ENCODE results near the gene LARGE2. TPM values are rescaled to one million over a fixed set of nuclear protein-coding genes. Genes with fewer than 3 reads are reported as not detected.

Gene LARGE2
- total RNA-seq, 1 experiment from 2014 or later: 18.4 TPM

DNA sequence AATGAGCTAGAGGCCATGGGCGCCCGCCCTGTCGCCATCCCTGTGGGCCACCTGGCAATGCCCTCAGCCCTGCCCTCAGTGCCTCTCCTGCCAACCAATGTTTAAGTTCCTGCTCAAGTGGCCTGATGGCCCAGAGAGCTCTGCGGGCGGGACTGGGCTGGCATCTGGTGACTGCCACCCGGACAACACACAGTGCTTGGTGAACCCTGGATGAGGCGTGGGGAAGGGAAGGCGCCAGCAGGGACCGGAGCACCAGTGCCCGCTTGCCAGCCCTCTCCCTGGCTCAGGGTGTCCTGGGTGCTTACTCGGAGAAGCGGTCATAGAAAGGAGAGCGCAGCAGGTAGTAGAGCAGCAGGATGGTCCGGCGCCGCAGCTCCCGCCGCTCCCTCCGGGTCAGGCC, 8.9 kb upstream of the LARGE2 start:
- Histone ChIP-seq H2AFZ (ENCODE audit: low read length) (no peak overlapping the region), H3K4me1 (ENCODE audit: insufficient read depth, low read length) (peaks cover 3% of the 10 kb centered on the region; the same call in 1 of the 2 replicates), H3K27ac (ENCODE audit: low read length) (no peak overlapping the region), H3F3A (ENCODE audit: low read length, unreplicated experiment) (no peaks in the 10 kb centered on the region), H3K36me3 (ENCODE audit: low read depth, low read length) (no peaks in the 10 kb centered on the region; the same call in 1 of the 2 replicates), H3K27me3 (ENCODE audit: low read length) (no peaks in the 10 kb centered on the region), H3K79me2 (ENCODE audit: low read length) (peaks cover 14% of the 10 kb centered on the region), H3K9me3 (ENCODE audit: low read length) (no peaks in the 10 kb centered on the region), H4K20me1 (ENCODE audit: low read length) (no peaks in the 10 kb centered on the region), H3K4me2 (ENCODE audit: low read length) (no peak overlapping the region), H3K9me2 (replicated peaks; ENCODE audit: low read length) (no peaks in the 10 kb centered on the region), H3K4me3 (ENCODE audit: low read length) (no peak overlapping the region), H3K9ac (ENCODE audit: low read length) (no peak overlapping the region)
- CTCF ChIA-PET: no interaction called here
- TF ChIP-seq, protein P1, sequence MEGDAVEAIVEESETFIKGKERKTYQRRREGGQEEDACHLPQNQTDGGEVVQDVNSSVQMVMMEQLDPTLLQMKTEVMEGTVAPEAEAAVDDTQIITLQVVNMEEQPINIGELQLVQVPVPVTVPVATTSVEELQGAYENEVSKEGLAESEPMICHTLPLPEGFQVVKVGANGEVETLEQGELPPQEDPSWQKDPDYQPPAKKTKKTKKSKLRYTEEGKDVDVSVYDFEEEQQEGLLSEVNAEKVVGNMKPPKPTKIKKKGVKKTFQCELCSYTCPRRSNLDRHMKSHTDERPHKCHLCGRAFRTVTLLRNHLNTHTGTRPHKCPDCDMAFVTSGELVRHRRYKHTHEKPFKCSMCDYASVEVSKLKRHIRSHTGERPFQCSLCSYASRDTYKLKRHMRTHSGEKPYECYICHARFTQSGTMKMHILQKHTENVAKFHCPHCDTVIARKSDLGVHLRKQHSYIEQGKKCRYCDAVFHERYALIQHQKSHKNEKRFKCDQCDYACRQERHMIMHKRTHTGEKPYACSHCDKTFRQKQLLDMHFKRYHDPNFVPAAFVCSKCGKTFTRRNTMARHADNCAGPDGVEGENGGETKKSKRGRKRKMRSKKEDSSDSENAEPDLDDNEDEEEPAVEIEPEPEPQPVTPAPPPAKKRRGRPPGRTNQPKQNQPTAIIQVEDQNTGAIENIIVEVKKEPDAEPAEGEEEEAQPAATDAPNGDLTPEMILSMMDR (conservative IDR thresholded peaks at IDR 0.05; ENCODE audit: low read depth, low read length): no peak
- TF ChIP-seq EZH2 (IDR thresholded peaks at IDR 0.05; ENCODE audit: low read length, unreplicated experiment): no peak
- no peak for TF ChIP-seq EZH2phosphoT487 (IDR thresholded peaks at IDR 0.05; ENCODE audit: borderline replicate concordance, low read length)
- no peak for DNase-seq
- no TSS peak for BruUV-seq (replicated peaks)
- ATAC-seq: no peak
- POLR2A ChIA-PET (ENCODE audit: unreplicated experiment): no interaction called here
- intact Hi-C loops (cut with micrococcal nuclease): no loop called here

DNA sequence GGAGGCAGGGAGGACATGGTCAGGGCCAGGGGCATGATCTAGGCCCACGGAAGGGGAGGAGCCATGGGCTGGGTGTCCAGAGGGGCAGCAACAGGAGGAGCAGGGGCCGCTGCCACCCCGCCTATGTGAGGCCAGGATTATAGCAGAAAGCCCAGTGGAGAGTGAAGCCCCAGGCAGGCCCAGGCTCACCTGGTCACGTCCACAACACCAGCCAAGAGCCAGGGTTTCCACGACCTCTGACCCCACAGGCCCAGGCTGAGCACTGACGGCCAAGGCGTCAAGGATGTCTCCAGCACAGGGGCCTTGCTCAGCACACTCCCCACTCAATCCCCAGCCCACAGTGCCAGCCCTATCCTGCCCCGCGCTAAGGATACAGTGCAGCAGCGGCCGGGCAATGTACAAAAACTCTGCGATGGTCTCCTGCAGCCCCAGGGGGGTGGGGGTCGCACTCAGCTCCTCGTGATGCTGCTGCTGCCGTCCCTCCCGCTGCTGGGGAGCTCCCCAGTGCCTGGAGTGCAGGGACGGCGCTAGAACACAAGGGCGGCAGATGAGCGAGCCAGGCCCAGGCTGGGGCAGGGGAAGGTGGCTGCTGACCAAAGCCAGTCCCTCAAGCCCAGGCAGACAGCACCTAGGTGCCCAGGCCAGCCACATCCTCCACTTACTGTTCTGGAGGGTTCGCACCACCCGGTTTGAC, 8.4 kb upstream of the LARGE2 start:
- no peaks in the 10 kb centered on the region for H3K9me2 ChIP-seq (replicated peaks; ENCODE audit: low read length)
- H3K27ac ChIP-seq (ENCODE audit: low read length): no peak overlapping the region
- H3K9me3 ChIP-seq (ENCODE audit: low read length): no peaks in the 10 kb centered on the region
- POLR2A ChIA-PET (ENCODE audit: unreplicated experiment): no interaction called here
- H3K4me3 ChIP-seq (ENCODE audit: low read length): no peak overlapping the region
- ATAC-seq: no peak
- H3K9ac ChIP-seq (ENCODE audit: low read length): no peak overlapping the region
- TF ChIP-seq, protein P1 (conservative IDR thresholded peaks at IDR 0.05; ENCODE audit: low read depth, low read length): no peak
- TF ChIP-seq EZH2phosphoT487 (IDR thresholded peaks at IDR 0.05; ENCODE audit: borderline replicate concordance, low read length): no peak
- TF ChIP-seq EZH2 (IDR thresholded peaks at IDR 0.05; ENCODE audit: low read length, unreplicated experiment): no peak
- intact Hi-C loops (cut with micrococcal nuclease): no loop called here
- no peak for DNase-seq
- H3K36me3 ChIP-seq (ENCODE audit: low read depth, low read length): no peaks in the 10 kb centered on the region; the same call in 1 of the 2 replicates
- no peaks in the 10 kb centered on the region for H3F3A ChIP-seq (ENCODE audit: low read length, unreplicated experiment)
- no peaks in the 10 kb centered on the region for H4K20me1 ChIP-seq (ENCODE audit: low read length)
- H3K4me1 ChIP-seq (ENCODE audit: insufficient read depth, low read length): peaks cover 3% of the 10 kb centered on the region; the same call in 1 of the 2 replicates
- H3K27me3 ChIP-seq (ENCODE audit: low read length): no peaks in the 10 kb centered on the region
- H2AFZ ChIP-seq (ENCODE audit: low read length): no peak overlapping the region
- CTCF ChIA-PET: no interaction called here
- peaks cover 14% of the 10 kb centered on the region for H3K79me2 ChIP-seq (ENCODE audit: low read length)
- H3K4me2 ChIP-seq (ENCODE audit: low read length): no peak overlapping the region
- no TSS peak for BruUV-seq (replicated peaks)

DNA sequence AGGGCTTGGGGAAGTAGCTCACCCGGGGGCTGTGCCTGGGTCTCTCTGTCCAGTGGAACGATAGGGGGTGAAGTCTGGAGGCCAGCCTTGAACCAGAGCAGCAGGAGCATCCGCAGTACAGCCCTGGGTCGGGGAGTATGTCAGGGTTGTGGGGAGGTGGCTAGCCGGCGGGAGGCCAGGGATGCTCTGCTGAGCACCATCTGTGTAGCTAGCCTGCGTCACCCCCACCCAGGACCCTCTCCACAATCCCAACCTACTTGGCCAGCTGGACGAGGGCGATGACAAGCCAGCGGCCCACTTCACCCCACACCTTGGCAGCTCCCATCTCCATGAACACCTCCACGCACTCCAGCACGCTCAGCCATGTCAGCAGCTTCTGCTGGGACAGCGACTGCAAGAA, 7.0 kb upstream of the LARGE2 start:
- Histone ChIP-seq H3K4me2 (ENCODE audit: low read length) (no peak overlapping the region), H3K9ac (ENCODE audit: low read length) (no peak overlapping the region), H2AFZ (ENCODE audit: low read length) (no peak overlapping the region), H3K9me2 (replicated peaks; ENCODE audit: low read length) (no peaks in the 10 kb centered on the region), H3K79me2 (ENCODE audit: low read length) (peaks cover 14% of the 10 kb centered on the region), H3K27me3 (ENCODE audit: low read length) (no peaks in the 10 kb centered on the region), H3K4me1 (ENCODE audit: insufficient read depth, low read length) (peaks cover 3% of the 10 kb centered on the region; the same call in 1 of the 2 replicates), H3K9me3 (ENCODE audit: low read length) (no peaks in the 10 kb centered on the region), H4K20me1 (ENCODE audit: low read length) (no peaks in the 10 kb centered on the region), H3K4me3 (ENCODE audit: low read length) (no peak overlapping the region), H3K36me3 (ENCODE audit: low read depth, low read length) (no peaks in the 10 kb centered on the region; the same call in 1 of the 2 replicates), H3K27ac (ENCODE audit: low read length) (no peak overlapping the region), H3F3A (ENCODE audit: low read length, unreplicated experiment) (no peaks in the 10 kb centered on the region)
- no TSS peak for BruUV-seq (replicated peaks)
- TF ChIP-seq, protein P1 (conservative IDR thresholded peaks at IDR 0.05; ENCODE audit: low read depth, low read length): no peak
- TF ChIP-seq EZH2 (IDR thresholded peaks at IDR 0.05; ENCODE audit: low read length, unreplicated experiment) (no peak), EZH2phosphoT487 (IDR thresholded peaks at IDR 0.05; ENCODE audit: borderline replicate concordance, low read length) (no peak)
- ChIA-PET CTCF (no interaction called here), POLR2A (ENCODE audit: unreplicated experiment) (interaction anchor here (0.5 kb wide), 1 partner anchor 68 kb away, joined by 3 read pairs; the partner anchor contains the start of gene CRY2)
- intact Hi-C loops (cut with micrococcal nuclease): no loop called here
- DNase-seq (no peak), ATAC-seq (no peak)
